Measurements from ENCODE around the gene ZNF804A. TPM values are rescaled to one million over a fixed set of nuclear protein-coding genes. Genes with fewer than 3 reads are reported as not detected.

ZNF804A gene
- total RNA-seq (2014; rRNA removed; shearing (Covaris generic); ENCODE audit: low replicate concordance), result 0.76 and 3.6 TPM in 2 replicates

DNA sequence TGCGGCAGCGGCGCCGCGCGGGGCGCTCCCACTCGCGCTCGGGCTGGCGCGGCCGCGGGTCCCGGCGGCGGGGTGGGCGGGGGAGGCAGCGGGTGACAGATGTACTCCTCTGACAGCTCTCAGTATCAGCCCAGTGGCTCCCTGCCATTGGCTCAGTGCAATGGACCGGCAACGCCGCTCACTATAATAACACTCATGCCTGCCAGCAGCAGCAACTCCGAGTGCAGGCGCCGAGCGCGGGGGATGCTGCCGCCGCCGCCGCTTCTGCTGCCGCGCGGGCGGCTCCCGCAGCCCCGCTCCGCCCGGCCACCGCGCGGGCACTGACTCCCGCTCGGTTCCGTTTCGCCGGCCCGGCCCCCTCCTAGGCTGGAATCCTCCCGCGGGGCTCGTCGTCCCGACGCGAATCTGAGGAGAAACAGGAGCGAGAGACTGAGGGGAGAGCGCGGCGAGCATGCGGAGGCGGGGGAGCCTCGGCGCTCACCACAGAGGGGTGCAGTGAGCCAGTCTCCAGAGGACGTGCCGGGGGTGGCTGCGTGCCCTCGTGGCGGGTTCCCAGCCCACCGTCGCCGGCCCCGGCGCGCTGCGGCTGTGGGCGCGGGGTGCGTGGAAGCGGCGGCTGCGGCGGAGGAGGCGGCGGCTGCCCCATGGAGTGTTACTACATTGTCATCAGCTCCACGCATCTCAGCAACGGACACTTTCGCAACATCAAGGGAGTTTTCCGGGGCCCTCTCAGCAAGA is at the start of gene ZNF804A:
Gene ZNF804A (plus strand): TSS at position 214 of the 738 bp plus-strand sequence. CDS start 431 bp downstream, at position 645.
- no peaks in the 10 kb centered on the region for H3K27me3 ChIP-seq
- peak within 1 kb of the TSS; percentile 61 for H3K4me3 ChIP-seq
- DNase-seq, result peak; percentile 88
- H3K36me3 ChIP-seq, result no peaks in the 10 kb centered on the region
- H3K9me3 ChIP-seq, result no peaks in the 10 kb centered on the region

GRCh38 chr2:184549153-184549552 is 49.2 kb upstream of the ZNF804A start:
- no peak for DNase-seq
- H3K36me3 ChIP-seq, result no peaks in the 10 kb centered on the region
- peaks cover 2% of the 10 kb centered on the region; the same call in 1 of the 2 replicates for H3K9me3 ChIP-seq
- no peaks in the 10 kb centered on the region for H3K27me3 ChIP-seq
- no peak overlapping the region for H3K4me3 ChIP-seq

DNA sequence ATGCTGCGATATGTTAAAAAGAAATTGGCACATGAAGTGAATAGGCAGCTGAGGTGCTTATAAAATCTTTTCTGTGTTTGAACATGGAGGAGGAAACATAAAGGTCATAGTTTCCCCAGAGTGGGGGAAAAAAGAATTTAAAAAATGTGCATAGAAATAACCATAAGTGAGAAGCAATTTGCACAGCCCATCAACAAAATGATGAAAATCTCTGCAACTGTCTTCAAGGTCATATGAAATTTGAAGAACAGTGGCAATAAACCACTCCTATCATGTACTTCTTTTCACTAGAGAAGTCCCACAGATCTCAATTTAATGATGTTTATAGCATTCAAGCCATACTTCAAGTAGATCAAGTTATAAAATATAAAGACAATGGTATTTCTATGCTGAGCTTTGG is 46.7 kb upstream of the ZNF804A start:
- no peak for DNase-seq
- no peaks in the 10 kb centered on the region for H3K27me3 ChIP-seq
- H3K9me3 ChIP-seq, result peaks cover 2% of the 10 kb centered on the region; the same call in 1 of the 2 replicates
- H3K36me3 ChIP-seq, result no peaks in the 10 kb centered on the region
- H3K4me3 ChIP-seq, result no peak overlapping the region

DNA sequence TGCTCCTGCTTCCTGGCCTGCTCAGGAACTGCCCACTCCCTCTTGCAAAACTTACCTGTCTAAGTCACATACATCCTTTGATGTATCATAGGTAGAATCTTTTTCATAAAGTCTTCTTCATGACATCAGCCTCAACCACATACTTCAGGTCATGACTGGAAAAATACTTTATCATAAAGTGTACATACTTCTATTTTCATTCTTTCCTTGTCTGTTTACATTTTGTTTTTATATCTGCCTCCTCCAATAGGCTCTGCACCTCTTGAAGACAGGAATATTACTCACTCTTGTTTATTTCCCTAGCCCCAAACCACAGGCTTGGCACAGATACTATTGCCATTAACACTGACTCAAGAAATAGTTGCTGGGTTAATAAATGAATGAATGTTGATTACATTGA is 43.6 kb upstream of the ZNF804A start:
- Histone ChIP-seq H3K9me3 (no peaks in the 10 kb centered on the region), H3K27me3 (no peaks in the 10 kb centered on the region), H3K4me3 (no peak overlapping the region), H3K36me3 (no peaks in the 10 kb centered on the region)
- peak; percentile 47 for DNase-seq

DNA sequence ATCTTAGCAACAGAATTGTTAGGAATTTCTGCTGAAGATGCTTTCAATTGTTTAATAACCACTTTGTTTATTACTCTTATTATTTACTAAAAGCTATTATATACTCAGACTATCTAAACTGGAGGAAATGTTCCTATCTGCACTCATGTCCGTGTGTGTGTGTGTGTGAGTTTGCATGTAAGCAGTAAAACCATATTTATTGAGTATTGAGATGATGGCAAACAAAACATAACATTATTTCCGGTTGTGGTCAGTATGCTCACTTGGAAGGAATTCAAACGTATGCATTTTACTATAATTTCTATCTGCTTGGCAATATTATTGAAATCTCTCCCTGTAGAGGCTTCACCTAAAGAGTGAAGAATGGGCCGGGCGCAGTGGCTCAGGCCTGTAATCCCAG is 43.0 kb upstream of the ZNF804A start:
- Histone ChIP-seq H3K36me3 (no peaks in the 10 kb centered on the region), H3K4me3 (no peak overlapping the region), H3K9me3 (no peaks in the 10 kb centered on the region), H3K27me3 (no peaks in the 10 kb centered on the region)
- no peak for DNase-seq

DNA sequence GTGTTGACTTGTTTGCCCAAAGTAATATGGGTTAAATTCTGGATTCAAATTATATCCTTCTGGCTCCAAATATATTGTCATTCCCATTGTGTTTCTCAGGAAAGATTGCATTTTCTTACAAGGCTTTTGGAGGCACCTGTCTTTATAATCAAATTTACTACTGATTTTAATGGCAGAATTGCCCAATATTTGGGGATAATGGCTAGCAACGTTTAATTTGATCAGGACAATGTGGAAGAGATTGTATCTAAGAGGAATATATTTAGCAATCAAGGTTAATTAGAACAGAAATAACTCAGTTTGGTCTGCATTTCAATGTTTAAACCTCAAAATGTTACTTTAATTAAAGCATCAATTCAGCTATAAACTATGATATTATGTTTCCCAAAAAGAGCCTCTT is 41.7 kb upstream of the ZNF804A start:
- no peak overlapping the region for H3K4me3 ChIP-seq
- H3K36me3 ChIP-seq, result no peaks in the 10 kb centered on the region
- no peak for DNase-seq
- H3K9me3 ChIP-seq, result no peaks in the 10 kb centered on the region
- no peaks in the 10 kb centered on the region for H3K27me3 ChIP-seq

GRCh38 chr2:184558713-184559464 is 39.4 kb upstream of the ZNF804A start:
- H3K4me3 ChIP-seq, result no peak overlapping the region
- H3K27me3 ChIP-seq, result no peaks in the 10 kb centered on the region
- no peaks in the 10 kb centered on the region for H3K36me3 ChIP-seq
- H3K9me3 ChIP-seq, result no peaks in the 10 kb centered on the region
- DNase-seq, result peak; percentile 43

DNA sequence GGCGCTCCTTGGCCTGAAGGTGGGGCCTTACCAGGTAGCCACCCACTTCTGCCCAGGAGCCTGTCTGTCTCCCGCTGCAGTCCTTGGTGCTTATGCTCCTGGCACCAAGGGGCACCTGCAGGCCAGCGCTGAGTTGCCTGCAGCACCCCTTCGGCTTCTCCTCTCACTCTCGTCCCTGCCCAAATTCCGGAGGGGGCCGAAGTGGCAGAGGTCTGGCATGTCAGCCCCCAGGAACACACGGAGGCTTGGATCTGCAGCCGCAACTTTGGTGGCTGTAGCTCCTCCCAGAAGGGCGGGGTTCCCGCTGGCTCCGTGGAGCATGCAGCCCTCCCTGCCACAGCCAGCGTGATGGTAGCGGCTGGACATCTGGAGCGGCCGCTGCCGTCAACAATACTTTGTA is 37.7 kb upstream of the ZNF804A start:
- no peaks in the 10 kb centered on the region for H3K9me3 ChIP-seq
- H3K4me3 ChIP-seq, result no peak overlapping the region
- H3K27me3 ChIP-seq, result no peaks in the 10 kb centered on the region
- H3K36me3 ChIP-seq, result no peaks in the 10 kb centered on the region
- DNase-seq, result no peak

- H3K27me3 ChIP-seq, result no peaks in the 10 kb centered on the region
- no peaks in the 10 kb centered on the region for H3K36me3 ChIP-seq
- DNase-seq, result no peak
- no peak overlapping the region for H3K4me3 ChIP-seq
- no peaks in the 10 kb centered on the region for H3K9me3 ChIP-seq
These were observed 35.8 kb upstream of the ZNF804A start for GRCh38 chr2:184562532-184562931.

- no peaks in the 10 kb centered on the region for H3K36me3 ChIP-seq
- no peak overlapping the region for H3K4me3 ChIP-seq
- no peaks in the 10 kb centered on the region for H3K9me3 ChIP-seq
- no peak for DNase-seq
- no peaks in the 10 kb centered on the region for H3K27me3 ChIP-seq
These were observed 34.2 kb upstream of the ZNF804A start for GRCh38 chr2:184564092-184564491.

GRCh38 chr2:184566716-184567115 is 31.6 kb upstream of the ZNF804A start:
- Histone ChIP-seq H3K27me3 (no peaks in the 10 kb centered on the region), H3K36me3 (no peaks in the 10 kb centered on the region), H3K9me3 (no peaks in the 10 kb centered on the region), H3K4me3 (no peak overlapping the region)
- DNase-seq, result no peak

DNA sequence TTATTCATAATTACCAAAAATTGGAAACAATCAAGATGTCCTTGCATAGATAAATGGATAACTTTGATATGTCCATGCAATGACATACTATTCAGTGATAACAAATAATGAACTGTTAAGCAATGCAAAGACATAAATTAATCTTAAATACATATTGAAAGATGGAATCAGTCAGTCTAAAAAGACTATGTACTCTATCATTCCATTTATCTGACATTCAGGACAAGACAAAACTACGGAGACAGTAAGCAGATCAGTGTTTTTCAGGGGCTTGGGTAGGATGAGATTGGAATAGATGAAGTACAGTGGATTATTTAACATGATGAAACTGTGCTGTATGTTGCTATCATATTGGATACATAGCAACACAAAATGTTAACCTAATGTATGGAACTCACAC is 21.3 kb upstream of the ZNF804A start:
- H3K4me3 ChIP-seq, result no peak overlapping the region
- no peaks in the 10 kb centered on the region for H3K9me3 ChIP-seq
- no peaks in the 10 kb centered on the region for H3K27me3 ChIP-seq
- DNase-seq, result no peak
- H3K36me3 ChIP-seq, result no peaks in the 10 kb centered on the region

- Histone ChIP-seq H3K9me3 (no peaks in the 10 kb centered on the region), H3K27me3 (no peaks in the 10 kb centered on the region), H3K4me3 (no peak overlapping the region), H3K36me3 (no peaks in the 10 kb centered on the region)
- DNase-seq, result no peak
These were observed 20.6 kb upstream of the ZNF804A start for GRCh38 chr2:184577743-184578142.

GRCh38 chr2:184579226-184579625 is 19.1 kb upstream of the ZNF804A start:
- DNase-seq, result no peak
- Histone ChIP-seq H3K9me3 (no peaks in the 10 kb centered on the region), H3K4me3 (no peak overlapping the region)

DNA sequence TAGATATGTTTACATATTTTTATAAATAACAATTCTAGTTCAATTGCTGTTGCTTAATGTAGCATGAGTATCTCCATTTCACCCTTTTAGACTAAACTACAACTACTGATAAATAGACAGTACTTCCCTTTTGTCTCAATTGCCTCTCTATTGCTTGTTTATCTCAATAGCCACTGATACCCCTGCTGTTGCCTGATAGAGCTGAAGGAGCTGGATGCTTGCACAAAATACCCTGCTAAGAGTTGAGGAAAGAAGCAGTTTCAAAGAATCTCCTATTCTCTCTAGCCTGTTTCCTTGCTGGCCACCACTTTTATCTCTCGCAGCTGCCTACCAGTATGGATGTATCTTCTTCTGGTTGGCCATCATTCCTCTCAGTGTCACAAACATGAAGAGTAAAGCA is 16.9 kb upstream of the ZNF804A start:
- H3K9me3 ChIP-seq, result no peaks in the 10 kb centered on the region
- no peak overlapping the region for H3K4me3 ChIP-seq
- H3K27me3 ChIP-seq, result no peaks in the 10 kb centered on the region
- DNase-seq, result no peak
- no peaks in the 10 kb centered on the region for H3K36me3 ChIP-seq

More at GRCh38 chr2:184579226-184579625, 19.1 kb upstream of the ZNF804A start:
- H3K27me3 ChIP-seq, result no peaks in the 10 kb centered on the region
- no peaks in the 10 kb centered on the region for H3K36me3 ChIP-seq

DNA sequence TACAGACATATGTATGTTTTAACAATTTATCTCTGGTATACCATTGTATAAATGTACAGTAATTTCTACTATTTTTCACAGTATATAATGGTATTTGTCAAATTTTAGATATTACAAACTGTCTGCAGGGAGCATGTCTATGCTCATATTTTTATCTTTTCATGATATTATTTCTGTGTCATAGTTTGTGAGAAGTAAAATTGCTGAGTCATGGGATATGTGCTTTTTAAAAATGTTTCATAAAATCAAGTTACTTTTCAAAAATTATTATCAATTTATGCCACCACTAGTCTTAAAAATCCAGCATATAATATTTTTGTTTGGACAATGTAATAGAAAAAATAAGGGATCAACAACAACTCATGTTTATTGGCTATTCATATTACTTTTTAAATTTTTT is 9.1 kb upstream of the ZNF804A start:
- Histone ChIP-seq H3K36me3 (no peaks in the 10 kb centered on the region), H3K27me3 (no peaks in the 10 kb centered on the region), H3K4me3 (no peak overlapping the region), H3K9me3 (no peaks in the 10 kb centered on the region)
- DNase-seq, result no peak

- no peaks in the 10 kb centered on the region for H3K9me3 ChIP-seq
- H3K27me3 ChIP-seq, result no peaks in the 10 kb centered on the region
- peak; percentile 26 for DNase-seq
- H3K4me3 ChIP-seq, result peak overlapping the region; percentile 61
- no peaks in the 10 kb centered on the region for H3K36me3 ChIP-seq
These were observed 1.4 kb upstream of the ZNF804A start for GRCh38 chr2:184596819-184597411.

All from MG63 (cell line).